CD4-positive, alpha-beta T cell treated with Interleukin-17A for 1 hour (primary cell): ENCODE data around the gene SELPLG.
"Not testable (repeated sequence)": the region's sequence is repeated elsewhere in the genome, so short reads cannot be mapped to it uniquely, and the experiment has no call there.

ENCODE experiments used
- DNase-seq: peaks from one replicate; pipeline ENCODE4 v3.0.0-alpha.2; 2020

Gene SELPLG

DNA sequence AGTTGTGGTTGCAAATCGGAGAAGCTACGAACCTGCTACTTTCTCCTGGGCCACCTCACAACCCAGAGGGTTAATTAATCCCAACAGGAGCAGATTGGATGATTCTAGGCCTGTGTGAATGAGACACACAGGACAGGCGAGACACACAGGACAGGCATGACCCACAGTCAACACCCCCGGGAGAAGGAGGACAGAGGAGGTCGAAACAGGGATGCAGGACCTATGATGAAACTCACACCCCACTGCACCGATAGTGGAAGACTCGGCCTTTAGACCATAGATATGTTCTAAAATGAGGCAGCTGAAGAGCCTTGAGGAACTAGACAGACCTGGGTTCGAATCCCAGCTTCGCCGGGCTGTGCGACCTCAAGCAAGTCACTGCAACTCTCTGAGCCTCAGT lies 47.4 kb downstream of the SELPLG start:
- DNase-seq: no peak

DNA sequence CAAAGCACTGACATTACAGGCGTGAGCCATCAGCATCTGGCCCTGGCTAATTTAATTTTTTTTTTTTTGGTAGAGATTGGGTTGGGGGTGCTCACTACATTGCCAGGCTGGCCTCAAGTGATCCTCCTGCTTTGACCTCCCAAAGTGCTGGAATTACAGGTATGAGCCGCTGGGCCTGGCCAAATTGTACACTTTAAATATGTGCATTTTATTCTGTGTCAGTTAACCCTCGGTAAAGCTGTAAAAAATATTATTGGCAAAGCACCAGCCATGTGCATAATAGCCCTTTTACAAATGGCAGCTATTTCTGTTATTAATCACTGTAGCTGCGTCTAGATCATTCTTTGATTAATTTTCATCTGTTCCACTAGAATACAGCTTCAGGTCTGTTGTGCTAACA lies 47.8 kb downstream of the SELPLG start:
- DNase-seq: no peak

DNA sequence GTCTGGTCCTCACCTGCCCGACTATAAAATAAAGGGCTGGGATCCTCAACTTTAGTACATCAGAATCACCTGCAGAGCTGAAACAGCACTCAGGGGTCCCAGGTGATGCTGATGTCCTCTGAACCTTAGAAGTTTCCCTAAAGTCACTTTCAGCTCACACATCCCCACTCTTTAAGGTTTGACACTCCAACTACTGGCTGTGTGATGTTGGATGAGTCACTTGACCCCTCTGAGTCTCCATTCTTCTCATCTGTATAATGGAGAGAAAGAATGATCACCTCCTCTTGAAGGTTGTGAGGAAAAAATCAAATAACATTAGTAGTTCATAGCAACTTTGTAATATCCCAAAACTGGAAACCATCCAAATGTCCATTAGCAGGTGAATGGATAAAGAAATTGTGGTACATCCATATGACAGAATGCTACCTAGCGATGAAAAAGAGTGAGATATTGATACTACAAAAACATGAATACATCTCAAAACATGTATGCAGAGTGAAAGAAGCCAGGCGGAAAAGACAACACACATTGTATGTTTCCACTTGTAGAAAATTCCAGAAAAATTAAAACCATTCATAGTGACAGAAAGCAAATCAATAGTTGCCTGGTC lies 49.1 kb downstream of the SELPLG start:
- no peak for DNase-seq

DNA sequence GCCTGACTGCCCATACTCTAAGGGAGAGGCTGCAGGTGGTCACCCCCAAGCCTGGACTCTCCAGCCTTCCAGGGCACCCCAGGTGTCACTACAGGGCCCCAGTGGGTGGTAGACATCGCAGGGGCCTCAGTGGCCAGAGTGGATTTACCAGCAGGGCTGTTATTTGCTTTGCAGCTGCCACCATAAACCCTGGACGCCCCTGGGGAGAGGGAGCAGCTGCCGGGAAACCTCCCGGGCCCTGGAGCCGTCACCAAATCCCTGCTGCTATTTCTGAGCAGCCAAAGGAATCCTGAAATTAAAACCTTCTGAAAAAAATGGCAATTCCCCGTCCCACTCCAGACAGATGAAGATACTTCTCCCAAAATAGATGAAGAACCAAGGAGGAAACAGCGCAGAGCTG lies 49.7 kb downstream of the SELPLG start:
- no peak for DNase-seq

DNA sequence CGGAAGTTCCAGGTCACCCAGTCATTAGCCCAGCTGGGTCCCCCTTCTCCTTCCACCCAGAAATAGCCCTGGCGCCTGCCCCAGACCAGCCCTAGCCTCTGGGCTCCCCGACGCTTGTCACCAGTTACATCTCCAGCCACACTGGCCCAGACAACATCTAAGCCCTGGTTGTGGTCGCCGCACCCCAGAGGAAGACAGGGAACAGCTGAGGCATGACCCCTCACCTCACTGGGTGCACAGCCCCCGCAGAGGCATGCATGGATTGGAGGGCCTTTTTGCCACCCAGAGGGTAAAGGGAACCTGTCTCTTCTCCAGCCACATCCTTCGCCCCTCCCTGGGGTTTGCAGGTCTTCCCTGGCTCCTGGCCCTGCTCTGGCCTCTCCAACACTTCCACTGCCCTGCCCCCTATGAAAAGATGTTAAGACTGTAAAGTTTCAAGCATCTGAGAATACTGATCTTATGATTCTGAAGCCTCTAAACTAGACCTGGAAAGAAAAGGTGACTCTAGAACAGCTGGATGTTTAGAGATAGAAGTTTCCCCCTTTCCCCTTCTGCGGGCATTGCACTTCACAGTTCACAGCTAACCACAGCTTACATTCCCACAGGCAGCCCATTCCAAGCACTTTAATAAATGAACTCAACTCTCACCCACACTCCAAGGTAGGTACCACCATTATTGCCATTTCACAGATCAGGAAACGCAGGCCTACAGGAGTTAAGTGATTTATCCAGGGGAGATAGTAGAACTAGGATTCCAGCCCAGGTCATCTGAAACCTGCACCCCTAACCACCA lies 50.5 kb downstream of the SELPLG start:
- no peak for DNase-seq

DNA sequence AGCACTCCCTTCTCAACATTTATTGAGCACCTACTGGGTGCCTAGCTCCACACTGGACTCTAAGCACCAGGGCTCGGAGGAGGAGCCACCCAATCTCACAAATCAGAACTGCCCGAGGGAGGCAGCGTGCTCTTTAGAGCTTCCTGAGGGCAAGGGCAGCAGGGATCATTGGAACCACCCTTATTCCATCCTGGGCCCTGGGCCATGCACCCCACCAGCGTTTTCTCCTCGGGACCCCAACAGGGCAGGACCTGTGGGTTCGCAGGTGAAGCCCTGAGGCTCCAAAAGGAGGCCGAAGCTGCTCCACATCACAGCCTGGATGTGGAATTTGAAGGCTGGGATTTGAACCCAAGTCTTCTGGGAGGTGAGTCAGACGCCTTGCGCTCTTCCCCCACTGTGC lies 51.2 kb downstream of the SELPLG start:
- no peak for DNase-seq

DNA sequence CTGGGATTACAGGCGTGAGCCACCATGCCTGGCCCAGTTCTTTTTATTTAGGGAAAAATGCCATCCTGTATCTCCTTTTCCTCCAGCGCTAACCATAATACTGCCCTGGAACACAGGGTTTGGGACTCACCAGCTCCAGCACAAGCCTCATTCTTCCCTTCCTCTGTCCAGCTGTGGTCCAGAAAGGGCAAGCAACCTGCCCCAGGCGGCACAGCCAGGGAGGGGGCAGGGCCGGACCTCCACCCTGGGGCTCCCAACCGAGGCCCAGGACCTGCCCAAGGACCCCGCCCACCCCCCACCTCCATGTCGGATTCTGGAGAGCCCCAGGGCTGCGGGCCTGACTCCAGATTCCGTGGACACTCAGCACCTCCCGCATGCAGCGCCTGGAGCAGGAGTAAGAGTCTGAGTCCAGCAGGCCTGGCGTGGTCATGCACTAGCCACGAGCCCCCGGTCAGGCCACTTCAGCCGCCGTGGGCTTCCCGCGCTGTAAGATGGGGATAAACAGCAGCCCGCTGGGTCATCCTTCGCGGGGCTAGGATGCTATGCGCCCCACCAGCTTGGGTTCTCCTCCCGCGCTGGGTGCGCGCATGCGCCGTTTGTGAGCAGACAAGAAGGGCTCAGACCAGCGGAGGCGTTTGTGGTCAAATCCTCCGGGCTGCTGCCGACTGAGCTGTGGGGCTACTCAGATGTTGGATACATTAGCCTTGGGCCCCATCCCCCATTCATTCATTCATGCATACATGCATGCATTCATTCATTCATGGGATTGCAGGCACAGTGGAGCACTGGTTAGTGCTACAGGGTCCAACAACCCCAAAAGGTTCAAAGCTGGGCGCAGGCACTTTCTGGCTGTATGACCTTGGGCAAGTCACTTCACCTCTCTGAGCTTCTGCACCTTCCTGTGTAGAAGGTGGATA lies 52.1 kb downstream of the SELPLG start:
- DNase-seq: no peak

DNA sequence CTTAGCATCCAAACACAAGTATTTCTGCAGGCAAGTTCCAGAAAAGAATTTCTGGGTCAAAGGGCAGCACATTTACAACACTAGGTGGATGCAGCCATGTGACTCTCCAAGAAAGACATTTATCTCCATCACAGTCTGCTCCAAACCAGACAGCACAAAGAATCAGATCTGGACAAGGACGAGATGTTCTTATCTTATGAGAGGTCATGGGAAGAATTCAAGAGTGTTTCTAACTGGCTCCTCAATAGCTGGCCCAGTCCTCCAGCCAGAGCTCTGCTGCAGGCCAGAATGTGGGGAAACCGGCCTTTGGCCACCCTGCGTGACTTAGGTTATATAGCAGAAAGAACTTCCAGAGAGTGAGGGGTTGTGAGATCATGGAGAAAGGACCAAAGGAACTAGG lies 53.2 kb downstream of the SELPLG start:
- DNase-seq: no peak

DNA sequence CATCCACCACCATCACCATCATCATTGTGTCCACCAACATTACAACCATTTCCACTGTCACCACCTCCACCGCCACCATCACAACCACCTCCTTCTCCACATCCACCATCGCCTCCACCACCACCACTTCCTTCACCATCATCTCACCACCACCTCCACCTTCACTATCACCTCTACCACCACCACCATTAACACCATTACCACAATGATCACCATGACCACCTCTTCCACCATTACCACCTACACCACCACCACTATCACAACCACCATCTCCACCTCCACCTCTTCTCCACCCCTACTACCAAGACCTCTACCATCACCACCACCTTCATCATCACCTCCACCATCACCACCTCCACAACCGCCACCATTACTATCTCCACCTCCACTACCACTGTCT lies 54.9 kb downstream of the SELPLG start:
- no peak for DNase-seq

DNA sequence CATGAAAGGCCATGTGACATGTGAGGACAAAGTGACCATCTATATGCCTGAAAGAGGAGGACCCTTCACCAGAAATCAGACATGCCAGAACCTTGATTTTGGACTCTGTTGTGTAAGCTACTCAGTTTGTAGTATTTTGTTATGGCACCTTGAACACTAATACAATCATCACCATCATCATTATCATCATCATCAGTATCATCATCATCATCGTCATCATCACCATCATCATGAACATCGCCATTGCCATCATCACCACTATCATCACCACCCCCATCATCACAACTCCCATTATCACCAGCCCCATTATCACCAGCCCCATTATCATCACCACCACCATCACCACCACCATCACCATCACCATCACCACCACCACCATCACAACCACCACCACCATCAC lies 55.4 kb downstream of the SELPLG start:
- DNase-seq: no peak

DNA sequence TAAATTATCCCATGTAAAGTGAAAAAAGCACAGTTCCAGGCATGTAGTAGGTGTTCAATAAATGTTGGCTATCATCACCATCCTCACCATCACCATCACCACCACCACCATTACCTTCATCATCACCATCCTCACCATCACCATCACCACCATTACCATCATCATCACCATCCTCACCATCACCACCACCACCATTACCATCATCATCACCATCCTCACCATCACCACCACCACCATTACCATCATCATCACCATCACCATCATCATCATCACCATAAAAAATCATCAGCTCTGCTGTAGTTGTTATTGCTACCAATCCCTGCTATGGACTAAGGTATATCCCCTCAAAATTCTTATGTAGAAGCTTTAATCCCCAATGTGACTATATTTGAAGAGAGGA lies 56.2 kb downstream of the SELPLG start:
- DNase-seq: no peak

DNA sequence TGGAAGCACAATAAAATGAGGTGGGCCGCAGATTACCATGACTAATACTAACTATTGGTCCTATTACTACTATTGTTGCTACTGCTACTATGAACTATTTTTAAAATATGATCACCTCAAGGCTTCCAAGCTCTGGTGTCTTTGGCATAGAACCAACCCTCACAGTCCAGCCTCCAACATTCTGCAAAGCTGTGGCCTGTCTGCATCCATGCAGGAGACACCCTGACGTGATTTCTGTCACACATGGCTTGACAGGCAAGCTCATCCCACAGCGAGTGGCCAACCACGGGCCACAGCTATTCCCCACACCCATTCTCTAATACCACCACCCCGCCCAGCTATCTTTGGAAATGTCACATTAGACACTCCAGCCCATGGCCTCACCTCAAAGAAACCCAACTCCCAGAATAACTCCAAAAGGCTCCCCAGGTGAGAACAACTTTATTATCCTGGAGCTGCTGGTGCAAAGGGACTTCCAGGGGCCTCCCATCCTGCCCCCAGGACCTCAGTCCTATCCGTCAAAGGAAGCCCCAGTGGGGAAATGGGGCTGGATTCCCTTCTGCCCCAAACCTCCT lies 56.9 kb downstream of the SELPLG start:
- no peak for DNase-seq

DNA sequence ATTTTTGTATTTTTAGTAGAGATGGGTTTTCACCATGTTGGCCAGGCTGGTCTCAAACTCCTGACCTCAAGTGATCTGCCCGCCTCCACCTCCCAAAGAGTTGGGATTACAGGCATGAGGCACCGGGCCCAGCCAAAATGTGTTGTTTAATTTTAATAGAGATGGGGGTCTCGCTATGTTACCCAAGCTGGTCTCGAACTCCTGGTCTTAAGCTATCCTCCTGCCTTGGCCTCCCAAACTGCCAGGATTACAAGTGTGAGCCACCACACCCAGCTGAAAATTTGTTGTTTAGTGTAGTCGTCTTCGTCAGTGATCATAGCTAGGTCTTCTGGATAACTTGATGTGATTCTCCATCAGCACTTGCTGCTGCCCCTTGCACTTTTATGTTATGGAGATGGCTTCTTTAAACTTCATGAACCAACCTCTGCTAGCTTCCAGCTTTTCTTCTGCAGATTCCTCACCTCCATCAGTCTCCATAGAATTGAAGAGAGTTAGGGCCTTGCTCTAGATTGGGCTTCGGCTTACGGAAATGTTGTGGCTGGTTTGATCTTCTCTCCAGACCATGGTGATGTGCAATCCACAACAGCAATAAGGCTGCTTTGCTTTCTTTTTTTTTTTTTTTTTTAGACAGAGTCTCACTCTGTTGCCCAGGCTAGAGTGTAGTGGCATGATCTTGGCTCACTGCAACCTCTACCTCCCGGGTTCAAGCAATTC lies 58.3 kb downstream of the SELPLG start:
- DNase-seq: no peak

DNA sequence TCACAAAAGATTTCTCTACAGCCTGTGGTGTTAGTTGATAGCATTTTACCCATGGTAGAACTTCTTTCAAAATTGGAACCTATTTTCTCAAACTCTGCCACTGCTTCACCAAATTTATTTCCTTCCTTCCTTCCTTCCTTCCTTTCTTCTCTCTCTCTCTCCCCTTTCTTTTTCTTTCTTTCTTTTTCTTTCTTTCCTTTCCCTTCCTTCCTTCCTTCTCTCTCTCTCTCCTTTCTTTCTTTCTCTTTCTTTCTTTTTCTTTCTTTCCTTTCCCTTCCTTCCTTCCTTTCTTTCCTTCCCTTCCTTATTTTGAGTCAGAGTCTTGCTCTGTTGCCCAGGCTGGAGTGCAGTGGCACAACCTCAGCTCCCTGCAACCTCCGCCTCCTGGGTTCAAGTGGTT lies 59.4 kb downstream of the SELPLG start:
- DNase-seq: not testable (repeated sequence)

DNA sequence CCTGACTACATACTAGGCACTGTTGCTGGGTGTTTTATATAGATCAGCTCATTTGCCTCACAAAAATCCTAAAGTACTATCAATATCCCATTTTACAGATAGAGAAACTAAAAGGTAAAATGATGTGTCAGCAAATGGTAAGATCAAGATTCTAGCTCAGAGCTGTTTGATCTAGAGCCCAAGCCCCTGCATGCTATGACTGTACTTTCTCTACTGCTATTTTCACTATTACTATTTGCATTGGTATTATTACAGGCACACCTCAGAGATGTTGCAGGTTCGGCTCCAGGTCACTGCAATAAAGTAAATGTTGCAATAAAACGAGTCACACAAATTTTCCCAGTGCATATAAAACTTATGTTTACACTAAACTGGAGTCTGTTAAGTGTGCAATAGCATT lies 60.4 kb downstream of the SELPLG start:
- no peak for DNase-seq

DNA sequence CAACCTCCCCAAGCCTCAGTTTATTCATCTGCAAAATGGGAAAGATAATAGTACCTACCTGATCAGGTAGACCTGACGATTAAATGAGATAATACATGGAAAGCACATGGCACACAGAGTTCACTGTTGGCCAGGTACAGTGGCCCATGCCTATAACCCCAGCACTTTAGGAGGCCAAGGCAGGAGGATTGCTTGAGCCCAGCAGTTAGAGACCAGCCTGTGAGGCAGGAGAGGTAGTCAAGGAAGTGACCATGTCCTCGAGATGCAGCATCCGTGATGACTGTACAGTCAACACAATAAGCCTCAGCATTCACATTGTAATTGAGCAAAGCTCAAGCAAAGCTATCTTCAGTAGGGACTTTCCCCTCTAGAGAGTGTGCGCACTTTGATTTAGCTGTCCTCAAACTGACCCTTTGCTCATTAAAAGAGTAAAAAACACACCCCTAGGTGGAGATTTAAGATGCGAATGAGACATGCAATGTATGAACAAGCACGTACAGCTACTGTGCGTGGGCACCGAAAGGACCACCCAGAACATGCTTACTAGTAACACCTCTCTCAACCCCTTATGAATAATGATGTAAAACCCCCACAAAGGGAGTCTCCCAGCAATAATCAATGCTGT lies 61.4 kb downstream of the SELPLG start:
- DNase-seq: no peak
